NCI-H345 treated with DMSO at 0.1 percent for 48 hours (cell line): ENCODE results near the gene AGXT2.
A peak's percentile ranks its signal among the peaks of the same experiment; 100 is the strongest.

Experiments
- DNase-seq: peaks from one replicate; lab custom pipeline; 2025; ENCODE audit not compliant: unreplicated experiment; lab: John Stamatoyannopoulos, UW

AGXT2 gene

GRCh38 chr5:35047785-35048404 lies at the start of gene AGXT2:
AGXT2 (minus strand) TSS chr5:35047949; CDS start chr5:35047892, 57 bp downstream.
- no peak for DNase-seq

- no peak for DNase-seq
Measured at GRCh38 chr5:35096932-35097331, 49.2 kb upstream of the AGXT2 start.

- no peak for DNase-seq
Measured at GRCh38 chr5:35096216-35096615, 48.5 kb upstream of the AGXT2 start.

- DNase-seq, result no peak
Measured at GRCh38 chr5:35095366-35095765, 47.6 kb upstream of the AGXT2 start.

- no peak for DNase-seq
Measured at GRCh38 chr5:35094948-35095347, 47.2 kb upstream of the AGXT2 start.

- no peak for DNase-seq
Measured at GRCh38 chr5:35092703-35093102, 45.0 kb upstream of the AGXT2 start.

- DNase-seq, result no peak
Measured at GRCh38 chr5:35091704-35092103, 44.0 kb upstream of the AGXT2 start.

GRCh38 chr5:35089334-35090314 lies 41.9 kb upstream of the AGXT2 start:
- DNase-seq, result peak; percentile 6

GRCh38 chr5:35087991-35088390 lies 40.2 kb upstream of the AGXT2 start:
- no peak for DNase-seq

- no peak for DNase-seq
Measured at GRCh38 chr5:35083150-35083549, 35.4 kb upstream of the AGXT2 start.

- DNase-seq, result no peak
Measured at GRCh38 chr5:35082530-35082929, 34.8 kb upstream of the AGXT2 start.

- DNase-seq, result no peak
Measured at GRCh38 chr5:35081134-35081533, 33.4 kb upstream of the AGXT2 start.

- DNase-seq, result no peak
Measured at GRCh38 chr5:35073160-35073559, 25.4 kb upstream of the AGXT2 start.

- DNase-seq, result no peak
Measured at GRCh38 chr5:35069188-35069587, 21.4 kb upstream of the AGXT2 start.

GRCh38 chr5:35067985-35068384 lies 20.2 kb upstream of the AGXT2 start:
- no peak for DNase-seq

GRCh38 chr5:35066260-35066795 lies 18.6 kb upstream of the AGXT2 start:
- DNase-seq, result no peak

- no peak for DNase-seq
Measured at GRCh38 chr5:35063414-35063813, 15.7 kb upstream of the AGXT2 start.

- DNase-seq, result no peak
Measured at GRCh38 chr5:35061211-35061770, 13.5 kb upstream of the AGXT2 start.

- DNase-seq, result no peak
Measured at GRCh38 chr5:35060236-35060635, 12.5 kb upstream of the AGXT2 start.

GRCh38 chr5:35059251-35059650 lies 11.5 kb upstream of the AGXT2 start:
- DNase-seq, result no peak

- DNase-seq, result no peak
Measured at GRCh38 chr5:35058374-35058788, 10.6 kb upstream of the AGXT2 start.

- no peak for DNase-seq
Measured at GRCh38 chr5:35056686-35057085, 8.9 kb upstream of the AGXT2 start.
